K562 (cell line): ENCODE results near the gene HOXC5. TPM values are rescaled to one million over a fixed set of nuclear protein-coding genes. Genes with fewer than 3 reads are reported as not detected.

ENCODE experiments used
- ATF7 ChIP-seq: fragments of 450-650 bp; IDR thresholded peaks from 2 replicates; pipeline ENCODE4 v1.7.1; 2014; ENCODE audit warnings: mild to moderate bottlenecking, moderate library complexity
- COPS2 ChIP-seq: fragments of 450-650 bp; conservative IDR thresholded peaks from 2 replicates; pipeline ENCODE4 v1.6.1; 2016; ENCODE audit warnings: mild to moderate bottlenecking, moderate library complexity
- CREB5 ChIP-seq: fragments of 250-450 bp; sonication (Bioruptor Pico); IDR thresholded peaks from 2 replicates; pipeline ENCODE4 v1.5.0; 2020; ENCODE audit warnings: mild to moderate bottlenecking
- GTF2A2 ChIP-seq: IDR thresholded peaks from 2 replicates; pipeline ENCODE4 v1.6.1; 2016; ENCODE audit warnings: mild to moderate bottlenecking, missing genetic modification characterization, missing compliant biosample characterization
- HMGN3 ChIP-seq: IDR thresholded peaks from 2 replicates; pipeline ENCODE4 v1.6.1; 2011; ENCODE audit warnings: borderline replicate concordance, low read depth, mild to moderate bottlenecking, mixed read lengths, low read length; ENCODE audit not compliant: insufficient read length; ENCODE audit errors: extremely low read depth
- LCOR ChIP-seq: sonication (generic); formaldehyde crosslinking; IDR thresholded peaks from 2 replicates; pipeline ENCODE4 v1.8.0; 2022; ENCODE audit warnings: mild to moderate bottlenecking, missing genetic modification reagents
- NFIX ChIP-seq: fragments of 250-450 bp; sonication (Bioruptor Pico); IDR thresholded peaks from 2 replicates; pipeline ENCODE4 v1.4.0; 2020; ENCODE audit warnings: low read depth, mild to moderate bottlenecking, moderate library complexity
- REST ChIP-seq, 2 experiments: fragments of 450-650 bp; formaldehyde crosslinking in 1 of 2; IDR thresholded peaks; 2 replicates each; pipeline versions ENCODE4 v1.4.0 to v1.6.1; 2014 to 2020; ENCODE audit warnings: mild to moderate bottlenecking in 2 of 2, borderline replicate concordance in 1 of 2, low read depth in 1 of 2
- SMAD1 ChIP-seq: fragments of 150-350 bp; IDR thresholded peaks from 2 replicates; pipeline ENCODE4 v1.6.1; 2014; ENCODE audit warnings: low read length, low read depth; ENCODE audit not compliant: partially characterized antibody
- ZBTB1 ChIP-seq: sonication (generic); formaldehyde crosslinking; IDR thresholded peaks from 2 replicates; pipeline ENCODE4 v1.8.1; 2023; ENCODE audit warnings: missing genetic modification reagents, low read depth, mild to moderate bottlenecking, borderline replicate concordance
- ZNF778 ChIP-seq: fragments of 450-650 bp; formaldehyde crosslinking; IDR thresholded peaks from 2 replicates; pipeline ENCODE4 v1.4.0; 2020; ENCODE audit warnings: mild to moderate bottlenecking, moderate library complexity
- polyA plus RNA-seq, 8 experiments: library from polyadenylated mRNA; depleted of rRNA in 4 of 8; stranded (reverse) in 5 of 8; unstranded in 3 of 8; fragments of >200 nt; fragmentation: Nextera tagmentation in 2 of 8; fragmentation: Illumina TruSeq in 1 of 8; extraction: Ambion mirVana in 2 of 8; extraction: Trizol in 1 of 8; gene quantifications; 2 replicates each; pipeline versions ENCODE4 v1.2.1 to v1.2.3, GENCODE V29; 2011 to 2014; ENCODE audit warnings: inconsistent platforms in 1 of 8, missing spikeins in 1 of 8
- total RNA-seq, 7 experiments: library from RNA; depleted of rRNA in 6 of 7; stranded (reverse); fragments of >200 nt in 6 of 7; fragmentation: Illumina TruSeq in 2 of 7; extraction: Trizol in 2 of 7; gene quantifications; 2 replicates each; pipeline versions ENCODE4 v1.2.1 to v1.2.3, GENCODE V29; 2011 to 2021; ENCODE audit warnings: low replicate concordance in 1 of 7
- TF ChIP-seq, protein P1 (sequence below), 2 experiments: fragments of 450-650 bp; IDR thresholded peaks; 2 replicates each; pipeline ENCODE4 v1.6.1; 2018; ENCODE audit warnings: mild to moderate bottlenecking in 2 of 2, low read depth in 1 of 2; ENCODE audit not compliant: partially characterized antibody in 2 of 2

The HOXC5 gene
- total and polyA plus RNA-seq, 9 of the 15 experiments (the other 6 are each of a cell fraction or from before 2014, with no cell fraction given): 0.10 to 0.44 (median 0.18) TPM; not detected in 4

DNA sequence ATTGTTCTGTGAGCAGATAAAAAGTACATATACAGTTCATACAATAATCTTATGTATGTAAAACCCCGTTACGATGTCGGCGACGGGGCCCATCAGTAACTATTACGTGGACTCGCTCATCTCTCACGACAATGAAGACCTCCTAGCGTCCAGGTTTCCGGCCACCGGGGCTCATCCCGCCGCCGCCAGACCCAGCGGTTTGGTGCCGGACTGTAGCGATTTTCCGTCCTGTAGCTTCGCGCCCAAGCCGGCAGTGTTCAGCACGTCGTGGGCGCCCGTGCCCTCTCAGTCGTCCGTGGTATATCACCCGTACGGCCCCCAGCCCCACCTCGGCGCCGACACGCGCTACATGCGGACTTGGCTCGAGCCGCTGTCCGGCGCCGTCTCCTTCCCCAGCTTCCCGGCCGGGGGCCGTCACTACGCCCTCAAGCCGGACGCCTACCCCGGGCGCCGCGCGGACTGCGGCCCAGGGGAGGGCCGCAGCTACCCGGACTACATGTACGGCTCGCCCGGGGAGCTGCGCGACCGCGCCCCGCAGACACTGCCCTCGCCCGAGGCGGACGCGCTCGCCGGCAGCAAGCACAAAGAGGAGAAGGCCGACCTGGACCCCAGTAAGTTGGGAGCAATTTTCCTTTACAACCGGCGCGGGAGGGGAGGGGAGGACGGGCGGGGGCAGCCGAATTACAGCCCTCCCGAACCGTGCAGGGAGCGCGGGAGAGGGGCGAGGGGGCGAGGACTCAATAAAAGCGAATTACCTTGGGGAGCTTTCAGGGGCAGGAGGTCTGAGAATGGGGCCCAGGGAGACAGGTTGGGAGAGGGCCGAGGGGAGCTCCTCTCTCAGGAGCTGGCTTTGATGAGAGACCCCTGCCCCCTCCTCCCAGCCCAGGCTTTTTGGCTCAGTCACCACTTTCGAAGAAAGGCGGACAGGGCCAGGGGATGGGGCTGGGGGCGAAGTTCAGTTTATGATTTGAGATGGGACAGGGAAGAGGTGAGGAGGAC is 32.4 kb upstream of the HOXC5 start, which contains the start of gene HOXC9 (continued):
- TF ChIP-seq, protein P1, sequence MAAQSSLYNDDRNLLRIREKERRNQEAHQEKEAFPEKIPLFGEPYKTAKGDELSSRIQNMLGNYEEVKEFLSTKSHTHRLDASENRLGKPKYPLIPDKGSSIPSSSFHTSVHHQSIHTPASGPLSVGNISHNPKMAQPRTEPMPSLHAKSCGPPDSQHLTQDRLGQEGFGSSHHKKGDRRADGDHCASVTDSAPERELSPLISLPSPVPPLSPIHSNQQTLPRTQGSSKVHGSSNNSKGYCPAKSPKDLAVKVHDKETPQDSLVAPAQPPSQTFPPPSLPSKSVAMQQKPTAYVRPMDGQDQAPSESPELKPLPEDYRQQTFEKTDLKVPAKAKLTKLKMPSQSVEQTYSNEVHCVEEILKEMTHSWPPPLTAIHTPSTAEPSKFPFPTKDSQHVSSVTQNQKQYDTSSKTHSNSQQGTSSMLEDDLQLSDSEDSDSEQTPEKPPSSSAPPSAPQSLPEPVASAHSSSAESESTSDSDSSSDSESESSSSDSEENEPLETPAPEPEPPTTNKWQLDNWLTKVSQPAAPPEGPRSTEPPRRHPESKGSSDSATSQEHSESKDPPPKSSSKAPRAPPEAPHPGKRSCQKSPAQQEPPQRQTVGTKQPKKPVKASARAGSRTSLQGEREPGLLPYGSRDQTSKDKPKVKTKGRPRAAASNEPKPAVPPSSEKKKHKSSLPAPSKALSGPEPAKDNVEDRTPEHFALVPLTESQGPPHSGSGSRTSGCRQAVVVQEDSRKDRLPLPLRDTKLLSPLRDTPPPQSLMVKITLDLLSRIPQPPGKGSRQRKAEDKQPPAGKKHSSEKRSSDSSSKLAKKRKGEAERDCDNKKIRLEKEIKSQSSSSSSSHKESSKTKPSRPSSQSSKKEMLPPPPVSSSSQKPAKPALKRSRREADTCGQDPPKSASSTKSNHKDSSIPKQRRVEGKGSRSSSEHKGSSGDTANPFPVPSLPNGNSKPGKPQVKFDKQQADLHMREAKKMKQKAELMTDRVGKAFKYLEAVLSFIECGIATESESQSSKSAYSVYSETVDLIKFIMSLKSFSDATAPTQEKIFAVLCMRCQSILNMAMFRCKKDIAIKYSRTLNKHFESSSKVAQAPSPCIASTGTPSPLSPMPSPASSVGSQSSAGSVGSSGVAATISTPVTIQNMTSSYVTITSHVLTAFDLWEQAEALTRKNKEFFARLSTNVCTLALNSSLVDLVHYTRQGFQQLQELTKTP (IDR thresholded peaks at IDR 0.05; ENCODE audit: low read depth in 1 of 2, partially characterized antibody in 2 of 2): no peak
- TF ChIP-seq NFIX (CRISPR knock-in tag) (no peak), HMGN3 (peak; percentile 84), ZNF778 (CRISPR knock-in tag) (no peak), CREB5 (CRISPR knock-in tag) (no peak), COPS2 (no peak), ATF7 (no peak), GTF2A2 (no peak), ZBTB1 (CRISPR knock-in tag) (no peak), REST (IDR thresholded peaks at IDR 0.05; ENCODE audit: borderline replicate concordance) (no peak; the same call in 1 of the 2 replicates), REST (CRISPR knock-in tag; IDR thresholded peaks at IDR 0.05; ENCODE audit: low read depth) (no peak), SMAD1 (no peak), LCOR (CRISPR knock-in tag) (0 out of 2 replicates have a peak, but pooled peaks have one; percentile 43)
